HG03025 (cell line): ENCODE measurements around the gene RAB17.

Source experiments
- ATAC-seq: cut with Tn5 transposase; IDR thresholded peaks from one replicate; pipeline ENCODE4 v1.9.1; 2021; ENCODE audit warnings: mild to moderate bottlenecking, moderate library complexity; ENCODE audit not compliant: unreplicated experiment, low FRiP score

Gene RAB17

DNA sequence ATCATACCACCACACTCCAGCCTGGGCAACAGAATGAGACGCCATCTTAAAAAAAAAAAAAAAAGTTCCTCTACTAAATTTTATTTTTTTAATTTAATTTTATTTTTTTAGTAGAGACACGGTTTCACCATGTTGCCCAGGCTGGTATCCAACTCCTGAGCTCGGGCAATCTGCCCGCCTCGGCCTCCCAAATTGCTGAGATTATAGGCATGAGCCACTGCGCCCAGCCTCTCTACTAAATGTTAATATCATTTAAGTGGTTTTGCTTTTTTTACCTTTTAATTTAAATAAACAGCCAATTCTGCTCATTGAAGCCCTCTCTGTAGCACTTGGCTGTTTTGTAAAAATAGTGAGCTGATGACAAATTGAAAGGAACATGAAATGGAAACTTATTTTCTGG, 9.2 kb downstream of the RAB17 start:
- no peak for ATAC-seq

DNA sequence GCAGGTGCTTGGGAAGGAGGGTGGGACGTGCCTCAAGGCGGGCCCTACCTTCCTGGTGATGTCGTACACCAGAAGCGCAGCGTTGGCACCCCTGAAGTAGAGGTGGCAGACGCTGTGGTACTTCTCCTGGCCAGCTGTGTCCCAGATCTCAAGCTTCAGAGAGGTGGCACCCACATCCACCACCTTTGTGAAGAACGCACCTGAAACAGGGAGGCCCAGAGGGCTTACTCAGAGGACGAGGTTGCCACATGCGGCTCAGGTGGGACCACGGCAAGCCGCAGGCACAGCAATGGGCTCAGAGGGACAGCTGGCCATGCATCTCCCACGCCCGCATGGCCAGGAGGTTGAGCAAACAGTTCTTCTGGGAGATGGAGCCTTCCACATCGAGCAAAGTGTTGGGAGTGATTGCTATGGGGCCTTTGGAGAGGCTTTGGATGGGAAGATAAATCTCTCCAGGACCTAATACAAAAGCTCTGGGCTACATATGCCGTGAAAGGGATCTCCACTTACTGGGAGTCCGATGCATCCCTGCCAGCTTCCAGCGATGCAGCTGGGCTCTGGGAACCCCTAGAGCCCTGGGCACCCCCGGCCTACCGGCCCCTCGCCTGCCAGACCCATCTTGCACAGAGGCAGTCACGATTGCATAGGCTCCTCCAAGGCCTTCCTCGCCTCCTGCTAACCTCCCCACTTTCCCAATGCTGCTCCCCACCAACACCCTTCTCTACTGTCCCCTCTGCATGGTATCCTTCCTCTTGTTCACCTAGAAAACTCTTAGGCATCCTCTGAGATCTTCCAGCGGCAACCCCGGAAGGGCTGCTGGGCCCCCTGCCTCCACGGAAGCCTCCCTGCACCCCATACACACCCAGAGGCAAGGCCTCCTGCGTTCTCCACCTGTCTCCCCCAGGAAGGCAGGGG, 12.3 kb downstream of the RAB17 start:
- ATAC-seq, result no peak

DNA sequence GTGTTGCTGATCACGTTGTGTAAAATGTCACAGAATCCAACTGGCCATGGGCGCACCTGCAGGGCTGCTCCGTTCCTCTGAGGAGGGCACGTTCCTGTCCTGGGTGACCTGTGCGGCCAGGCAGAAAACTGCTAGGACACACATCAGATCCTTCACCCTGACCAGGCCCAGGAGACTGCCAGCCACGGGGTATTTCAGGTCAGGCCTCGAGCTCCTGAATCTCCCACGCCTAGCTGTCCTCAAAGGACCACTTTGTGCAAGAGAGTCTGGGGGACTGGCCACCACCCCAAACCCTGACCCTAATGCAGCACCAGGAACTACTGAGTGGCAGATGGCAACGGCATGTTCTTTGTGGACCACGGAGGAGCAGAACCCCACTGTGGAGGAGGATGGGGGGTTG, 13.1 kb downstream of the RAB17 start:
- ATAC-seq, result no peak

DNA sequence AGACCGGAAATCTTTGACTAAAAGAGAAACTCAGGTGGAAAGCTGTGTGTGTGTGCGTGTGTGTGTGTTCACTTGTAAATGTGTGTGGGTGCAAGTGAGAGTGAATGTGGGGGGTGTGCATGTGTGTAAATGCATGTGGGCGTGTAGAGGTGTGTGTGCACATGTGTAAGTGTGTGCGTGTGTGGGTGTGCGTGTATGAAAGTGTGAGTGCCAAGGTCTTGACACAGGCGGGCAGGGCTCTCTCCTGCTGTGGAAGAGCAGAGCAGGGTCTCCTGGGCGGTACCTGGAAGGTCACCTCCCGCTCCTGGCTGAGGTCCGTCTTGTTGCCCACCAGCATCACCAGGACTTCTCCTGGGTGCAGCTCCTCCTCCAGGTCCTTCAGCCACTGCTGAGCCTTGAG, 13.6 kb downstream of the RAB17 start:
- ATAC-seq, result no peak

DNA sequence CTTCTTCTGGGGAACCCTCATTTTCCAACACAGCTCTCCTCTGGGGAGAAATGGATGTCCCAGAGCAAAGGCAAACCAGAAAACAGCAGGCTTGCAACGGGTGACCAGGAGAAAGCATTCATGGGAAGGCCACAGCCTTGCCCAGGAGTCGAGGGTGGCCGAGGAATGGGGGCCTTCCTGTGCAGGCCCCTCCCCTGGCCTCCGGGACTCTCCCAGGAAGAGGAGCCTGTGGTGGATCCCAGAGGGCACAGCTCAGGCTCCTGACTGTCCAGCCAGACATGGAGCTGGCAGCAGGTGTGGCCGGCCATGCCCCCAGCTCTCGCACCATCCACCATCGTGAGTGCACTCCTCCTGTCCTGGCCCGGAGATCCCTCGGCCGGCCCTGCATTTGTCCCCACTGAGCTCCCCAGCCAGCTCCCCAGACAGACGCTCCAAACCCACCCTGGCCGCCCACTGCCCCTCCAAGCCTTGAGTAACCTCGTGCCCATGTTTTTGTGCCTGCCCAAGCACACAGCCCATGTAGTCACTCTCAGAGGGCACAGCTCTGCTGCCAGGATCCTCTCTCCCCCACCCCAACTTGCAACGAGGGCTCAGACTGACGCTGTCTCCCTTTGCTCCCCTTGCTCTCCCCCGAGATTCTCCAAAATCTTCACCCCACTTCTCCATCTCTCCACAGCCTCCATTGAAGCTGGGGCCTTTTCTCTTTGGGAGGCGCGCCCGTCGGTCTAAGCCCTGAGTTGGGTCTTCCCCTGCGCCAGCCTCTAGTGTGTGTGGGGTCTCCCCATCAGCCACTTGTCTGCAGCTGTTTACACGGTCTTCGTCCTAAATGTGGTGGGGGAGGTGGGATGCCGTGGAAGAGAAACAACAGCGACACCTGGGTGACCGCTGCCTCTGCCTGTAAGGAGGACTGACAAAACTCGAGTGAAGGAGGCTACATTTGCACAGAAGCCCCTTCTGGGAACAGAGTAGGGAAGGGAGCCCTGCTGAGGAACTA, 14.4 kb downstream of the RAB17 start:
- ATAC-seq, result no peak

DNA sequence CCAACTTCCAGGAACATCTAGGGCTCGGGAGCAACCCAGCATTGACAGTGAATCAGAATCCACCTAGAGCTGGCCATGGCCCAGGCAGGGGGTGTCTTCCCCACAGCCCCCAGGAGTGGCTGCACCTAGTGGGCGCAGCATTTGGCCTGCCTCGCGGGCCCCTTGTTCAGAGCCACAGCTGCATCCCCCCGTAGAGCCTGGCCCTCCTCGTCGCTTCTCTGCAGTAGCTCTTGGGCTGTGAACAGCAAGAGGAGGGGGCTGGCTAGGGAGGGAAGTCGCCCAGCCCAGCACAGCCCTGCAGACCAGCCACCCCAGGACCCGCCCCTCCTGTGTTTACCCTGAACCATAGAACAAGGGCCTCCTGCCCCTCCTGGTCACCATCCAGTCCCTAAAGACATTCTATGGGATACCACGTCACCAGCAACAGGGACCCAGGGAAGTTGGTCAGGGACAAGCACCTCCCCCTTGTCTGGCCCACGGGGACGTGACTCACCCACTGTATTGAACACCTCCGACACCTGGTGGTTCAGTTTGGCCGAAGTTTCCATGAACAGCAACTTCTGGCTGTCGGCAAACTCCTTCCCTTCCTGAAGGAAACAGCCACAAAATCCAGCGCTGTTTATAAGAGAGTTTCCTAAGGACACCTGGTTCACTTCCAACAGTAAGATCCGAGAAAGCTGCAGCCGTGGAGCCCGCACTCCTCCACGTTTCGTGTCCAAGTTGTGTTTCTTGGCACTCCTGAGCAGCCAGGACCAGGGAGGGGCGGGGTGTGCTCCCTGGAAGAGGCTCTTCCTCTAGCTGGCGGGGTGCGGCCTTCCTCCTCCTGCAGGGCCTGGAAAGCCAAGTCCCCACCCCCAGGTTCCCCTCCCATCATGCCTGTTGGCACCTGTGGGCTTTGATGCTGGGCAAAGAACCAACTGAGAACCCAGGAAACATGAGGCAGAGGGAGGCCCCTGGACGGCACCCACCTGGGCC, 15.4 kb downstream of the RAB17 start:
- ATAC-seq, result no peak

DNA sequence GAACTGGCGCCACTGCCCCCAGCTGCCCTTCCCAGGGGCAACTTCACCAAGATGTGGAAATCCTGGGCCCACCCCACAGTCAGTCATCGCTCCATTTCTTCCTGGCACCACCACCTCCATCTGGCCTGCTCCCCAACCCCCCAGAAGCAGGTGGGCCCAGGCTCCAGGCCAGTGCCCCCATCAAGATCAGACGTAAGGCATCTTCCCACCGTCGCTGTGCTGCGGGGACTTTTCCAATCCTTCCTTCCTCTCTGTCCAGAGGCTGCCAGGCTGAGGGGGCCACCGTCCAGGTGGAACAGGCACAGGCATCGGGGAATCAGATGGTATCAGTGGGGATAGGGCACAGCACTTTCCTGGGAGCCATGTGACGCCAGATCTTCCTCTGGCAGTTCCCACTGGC, 16.1 kb downstream of the RAB17 start:
- ATAC-seq, result no peak

DNA sequence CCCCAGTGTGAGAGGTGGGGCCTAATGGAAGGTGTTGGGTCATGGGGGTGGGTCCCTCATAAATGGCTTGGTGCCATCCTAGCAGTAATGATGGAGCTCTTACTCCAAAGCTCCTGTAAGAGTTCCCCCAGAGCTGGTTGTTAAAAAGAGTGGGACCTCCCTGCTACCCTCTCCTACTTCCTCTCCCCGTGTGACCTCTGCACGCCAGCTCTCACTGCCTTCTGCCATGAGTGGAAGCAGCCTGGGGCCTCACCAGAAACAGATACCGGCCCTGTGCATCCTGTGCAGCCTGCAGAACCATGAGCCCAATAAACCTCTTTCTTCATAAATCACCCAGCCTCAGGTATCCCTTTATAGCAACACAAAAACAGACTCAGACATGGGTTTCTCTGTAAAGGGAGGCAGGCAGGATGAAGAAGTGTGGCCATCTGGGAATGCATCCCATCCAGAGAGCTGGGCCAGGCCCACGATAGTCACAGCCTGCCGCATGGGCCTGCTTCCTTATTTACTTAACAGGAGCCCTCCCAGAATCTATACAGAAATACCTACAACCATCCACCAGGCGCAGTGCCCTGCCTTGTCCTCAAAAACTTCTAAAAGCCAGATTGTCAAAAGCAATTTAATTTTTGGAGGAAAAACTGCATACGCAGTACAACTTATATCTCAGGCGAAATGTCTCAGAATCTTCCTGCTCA, 16.7 kb downstream of the RAB17 start:
- no peak for ATAC-seq

DNA sequence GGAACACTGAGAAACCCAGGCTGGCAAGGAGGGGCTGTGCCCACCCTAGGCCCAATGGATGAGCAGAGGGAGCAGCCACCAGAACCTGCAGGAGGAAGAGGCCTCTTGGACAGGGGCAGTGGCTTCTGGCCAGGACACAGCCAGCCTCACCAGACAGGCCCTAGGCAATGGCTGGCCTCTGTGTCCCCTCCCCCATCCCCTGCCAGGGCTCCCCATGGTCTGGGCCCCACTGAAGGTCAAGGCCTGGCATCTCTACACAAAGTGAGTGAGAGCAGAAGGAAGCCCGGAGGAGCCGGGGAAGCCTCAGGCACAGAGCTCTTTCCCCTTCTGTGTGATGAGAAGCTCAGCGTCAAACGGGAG, 17.8 kb downstream of the RAB17 start:
- no peak for ATAC-seq

DNA sequence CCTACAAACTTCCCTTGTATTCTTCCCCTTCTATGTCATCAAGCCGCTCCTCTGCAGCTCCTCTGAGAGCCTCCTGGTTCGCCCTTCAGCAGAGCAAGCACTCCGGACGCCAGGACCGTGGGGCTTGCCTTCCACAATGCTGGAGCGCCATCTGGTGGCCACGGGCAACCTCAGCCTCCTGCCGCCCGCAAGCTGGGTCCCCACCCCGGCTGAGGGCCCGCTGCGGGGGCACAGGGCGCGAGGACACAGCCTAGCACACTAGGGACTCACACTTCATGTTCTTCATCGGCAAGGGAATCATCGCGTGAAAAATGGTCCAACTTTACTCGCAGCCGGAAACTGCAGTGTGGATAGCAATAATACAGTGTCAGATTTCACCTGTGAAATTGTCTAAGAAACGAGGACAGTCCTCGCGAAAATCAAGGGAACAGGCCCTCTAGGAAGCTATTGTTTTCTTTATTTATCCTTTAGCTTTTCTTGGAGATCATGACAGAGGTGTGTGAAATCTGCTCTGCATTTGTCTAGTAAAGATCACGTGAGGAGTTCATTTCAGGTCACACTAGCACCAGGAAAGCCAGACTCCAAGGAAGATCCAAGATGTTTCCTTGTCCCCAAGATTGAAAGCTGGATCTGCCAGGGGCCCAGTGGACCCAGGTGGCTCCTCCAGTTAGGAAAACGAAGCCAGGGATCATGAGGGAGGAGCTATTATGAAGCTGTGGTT, 18.4 kb downstream of the RAB17 start:
- ATAC-seq, result no peak

DNA sequence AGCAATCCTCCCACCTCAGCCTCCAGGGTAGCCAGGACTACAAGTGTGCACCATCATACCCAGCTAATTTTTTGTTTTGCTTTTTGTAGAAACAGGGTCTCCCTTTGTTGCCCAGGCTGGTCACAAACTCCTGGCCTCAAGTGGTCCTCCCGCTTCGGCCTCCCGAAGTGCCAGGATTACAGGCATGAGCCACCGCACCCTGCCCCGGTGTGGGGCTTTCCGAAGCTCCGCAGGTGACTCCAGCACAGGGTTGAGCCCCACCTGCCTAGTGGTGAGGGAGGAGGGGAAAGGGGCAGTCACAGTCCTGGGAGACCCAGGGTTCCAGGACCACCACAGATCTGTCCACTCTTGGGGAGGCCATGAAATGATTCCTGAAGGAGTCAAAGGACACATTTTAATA, 19.0 kb downstream of the RAB17 start:
- no peak for ATAC-seq

DNA sequence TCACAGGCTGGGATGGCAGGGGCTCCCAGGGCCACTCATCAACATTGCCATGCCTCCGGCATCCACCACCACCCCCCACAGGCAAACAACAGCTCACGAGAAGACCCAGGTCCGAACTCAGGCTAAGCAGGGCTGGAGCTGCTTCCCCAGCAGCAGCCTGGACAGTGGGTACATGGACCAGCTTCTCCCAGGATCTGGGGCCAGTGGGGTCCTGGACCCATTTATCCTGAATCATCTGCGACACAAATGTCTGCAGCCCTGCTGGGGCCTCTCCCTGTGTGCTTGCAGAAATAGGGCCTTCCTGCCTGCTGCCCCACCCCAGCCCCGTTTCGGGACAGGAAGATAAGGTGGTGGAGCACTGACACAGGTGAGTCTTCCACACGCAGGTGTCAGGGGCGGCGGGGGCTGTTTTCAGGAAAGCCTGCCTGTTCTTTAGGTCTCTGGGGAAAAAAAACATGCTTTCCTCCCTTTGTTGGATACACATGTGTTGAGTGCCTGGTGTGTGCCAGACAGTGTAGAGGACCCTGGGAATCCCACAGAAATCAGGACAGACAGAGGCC, 19.7 kb downstream of the RAB17 start:
- no peak for ATAC-seq

DNA sequence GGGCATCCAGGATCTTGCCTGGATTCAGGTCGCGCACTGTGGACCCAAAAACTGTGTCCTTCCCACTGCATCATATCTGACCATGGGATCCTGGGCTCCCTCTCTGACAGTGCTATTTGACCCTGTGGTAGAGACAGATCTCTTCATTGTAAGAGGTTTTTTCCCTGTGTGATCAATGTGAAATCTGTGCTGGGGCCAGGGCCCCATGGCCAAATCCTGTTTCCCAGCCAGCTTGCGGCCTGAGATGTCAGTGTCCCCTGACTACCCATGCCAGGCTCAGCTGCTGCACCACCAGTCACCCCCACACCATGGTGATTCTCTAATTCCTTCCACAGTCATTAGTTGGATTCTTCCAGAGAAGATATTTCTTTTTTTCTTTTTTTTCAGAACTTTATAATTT, 20.6 kb downstream of the RAB17 start:
- no peak for ATAC-seq

DNA sequence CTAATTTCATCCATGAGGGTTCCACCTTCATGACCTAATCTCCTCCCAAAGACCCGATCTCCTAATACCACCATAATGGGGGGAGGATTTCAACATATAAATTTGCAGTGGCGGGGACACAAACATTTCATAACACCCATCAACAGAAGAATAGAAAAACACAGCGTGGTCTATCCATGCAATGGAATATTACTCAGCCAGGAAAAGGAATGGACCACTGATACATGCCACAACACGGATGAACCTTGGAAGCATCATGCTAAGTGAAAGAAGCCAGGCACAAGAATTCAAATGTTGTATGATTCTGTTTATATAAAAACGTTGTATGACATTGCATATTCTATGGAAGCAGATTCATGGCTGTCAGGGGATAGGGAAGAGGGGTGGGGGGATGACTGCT, 21.5 kb downstream of the RAB17 start:
- no peak for ATAC-seq

DNA sequence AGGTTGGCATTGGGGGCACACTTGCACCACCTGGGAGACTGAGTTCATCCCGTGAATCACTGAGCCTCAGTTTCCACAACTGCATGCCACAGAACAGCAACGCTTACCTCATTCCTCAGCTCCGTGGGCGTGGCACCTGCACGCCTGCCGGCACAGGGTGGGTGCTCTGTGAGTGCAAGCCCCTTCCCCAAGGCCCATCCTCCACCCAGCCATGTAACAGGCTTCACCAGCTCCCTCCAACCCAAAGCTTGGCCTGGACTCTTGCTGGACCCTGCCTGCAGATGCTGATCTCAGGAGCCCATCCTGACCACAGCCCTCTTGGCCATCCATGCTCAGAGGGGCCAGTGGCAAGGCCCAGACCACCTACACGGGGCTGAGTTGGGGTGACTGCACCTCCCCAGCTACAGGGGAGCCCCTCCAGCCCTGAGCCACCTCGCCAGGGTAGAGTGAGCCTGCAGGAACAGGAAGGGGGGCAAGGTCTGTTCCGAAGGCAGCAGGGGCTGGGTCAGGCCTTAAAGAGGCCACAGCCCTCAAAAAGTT, 22.3 kb downstream of the RAB17 start:
- ATAC-seq, result no peak

DNA sequence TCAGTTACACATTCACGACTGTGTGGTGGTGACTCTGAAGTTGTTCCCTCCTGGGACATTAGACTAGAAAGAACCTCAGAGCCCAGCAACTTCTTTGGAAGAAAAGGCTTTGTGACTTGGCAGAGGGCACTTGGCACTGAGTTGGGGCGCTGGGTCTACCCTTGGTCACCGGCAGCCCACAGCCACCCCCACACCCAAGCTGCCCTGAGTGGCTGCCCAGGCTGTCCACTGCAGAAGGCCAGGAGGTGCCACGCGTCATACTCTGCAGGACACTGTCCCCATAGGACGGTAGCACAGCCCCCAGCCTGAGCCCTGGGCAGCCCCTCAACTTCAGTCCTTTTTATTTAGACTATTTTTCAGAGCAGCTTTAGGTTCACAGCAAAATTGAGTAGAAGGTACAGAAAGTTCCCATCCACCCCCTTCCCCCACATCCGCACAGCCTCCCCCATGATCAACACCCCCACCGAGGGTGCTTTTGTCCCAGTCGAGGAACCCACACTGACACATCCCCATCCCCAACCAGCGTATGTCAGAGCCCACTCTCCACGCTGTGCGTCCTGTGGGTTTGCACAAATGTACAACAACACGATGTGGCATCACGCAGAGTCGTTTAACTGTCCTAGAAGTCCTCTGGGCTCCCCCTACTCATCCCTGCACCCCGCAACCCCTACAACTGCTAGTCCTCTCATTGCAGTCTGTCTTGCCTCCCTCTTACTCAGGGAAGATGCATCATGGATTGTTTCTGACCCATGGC, 23.1 kb downstream of the RAB17 start:
- ATAC-seq, result no peak

DNA sequence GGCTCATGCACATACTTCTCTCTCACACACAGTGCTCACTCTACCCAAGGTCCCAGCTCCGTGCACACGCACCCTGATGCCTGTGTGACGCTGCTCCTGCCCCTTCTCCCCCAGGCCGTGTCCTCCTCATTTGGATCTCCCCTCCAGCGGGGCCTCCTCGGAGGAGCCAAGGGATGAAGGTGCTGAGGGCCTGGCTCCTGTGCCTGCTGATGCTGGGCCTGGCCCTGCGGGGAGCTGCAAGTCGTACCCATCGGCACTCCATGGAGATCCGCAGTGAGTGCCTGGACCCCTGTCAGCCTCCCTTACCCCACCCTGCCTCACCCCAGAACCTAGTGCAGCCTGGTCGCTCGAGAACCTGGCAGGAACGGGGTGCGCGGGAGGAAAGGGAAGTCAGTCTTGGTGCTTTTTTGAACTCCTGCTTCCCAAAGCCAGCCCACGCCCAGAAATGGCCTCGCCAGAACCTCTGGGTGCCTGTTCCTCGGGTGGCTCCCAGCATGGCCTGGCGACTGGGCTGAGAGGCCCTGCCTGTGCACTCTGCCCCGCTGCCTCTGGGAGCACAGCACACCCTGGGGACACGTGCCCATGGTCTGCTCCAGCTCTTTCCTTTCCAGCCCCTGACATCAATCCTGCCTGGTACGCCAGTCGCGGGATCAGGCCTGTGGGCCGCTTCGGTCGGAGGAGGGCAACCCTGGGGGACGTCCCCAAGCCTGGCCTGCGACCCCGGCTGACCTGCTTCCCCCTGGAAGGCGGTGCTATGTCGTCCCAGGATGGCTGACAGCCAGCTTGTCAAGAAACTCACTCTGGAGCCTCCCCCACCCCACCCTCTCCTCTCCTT, 23.9 kb downstream of the RAB17 start, which contains the start of gene PRLH:
PRLH (plus strand) TSS at position 174 of the 835 bp plus-strand sequence; CDS start at position 174, 0 bp downstream.
- no peak for ATAC-seq
